ENCODE data around the gene SARM1. TPM values are rescaled to one million over a fixed set of nuclear protein-coding genes. Genes with fewer than 3 reads are reported as not detected.
"Not testable (repeated sequence)": the region's sequence is repeated elsewhere in the genome, so short reads cannot be mapped to it uniquely, and the experiment has no call there.

The SARM1 gene
- total RNA-seq, 1 donor from 2014 or later: 10.7 TPM

DNA sequence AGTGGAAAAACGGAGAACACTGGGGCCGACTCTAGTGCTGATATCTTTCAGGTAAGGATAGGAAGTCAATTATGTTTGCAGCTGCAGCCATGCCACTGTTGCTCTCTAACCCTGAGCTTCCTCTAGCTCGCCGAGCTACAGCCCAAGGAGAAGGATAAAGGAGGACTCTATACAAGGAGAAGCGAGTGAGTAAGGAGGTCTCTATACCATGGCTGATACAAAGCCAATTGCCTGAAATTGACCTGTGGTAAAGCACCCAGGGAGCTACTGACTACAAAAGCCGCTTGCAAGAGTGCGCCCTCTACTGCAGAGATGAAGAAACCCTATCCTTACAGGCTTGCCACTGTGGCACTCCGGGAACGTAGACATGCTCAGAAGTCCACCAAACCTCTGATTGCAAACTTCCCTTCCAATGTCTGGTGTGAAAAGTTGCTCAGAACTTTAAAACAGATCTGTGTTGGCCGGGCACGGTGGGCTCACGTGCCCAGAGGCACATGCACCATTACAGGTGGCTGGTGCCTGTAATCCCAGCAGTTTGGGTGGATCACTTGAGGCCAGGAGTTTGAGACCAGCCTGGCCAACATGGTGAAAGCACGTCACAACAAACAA, 45.3 kb downstream of the SARM1 start:
- DNase-seq (ENCODE audit: low spot score): no peak

DNA sequence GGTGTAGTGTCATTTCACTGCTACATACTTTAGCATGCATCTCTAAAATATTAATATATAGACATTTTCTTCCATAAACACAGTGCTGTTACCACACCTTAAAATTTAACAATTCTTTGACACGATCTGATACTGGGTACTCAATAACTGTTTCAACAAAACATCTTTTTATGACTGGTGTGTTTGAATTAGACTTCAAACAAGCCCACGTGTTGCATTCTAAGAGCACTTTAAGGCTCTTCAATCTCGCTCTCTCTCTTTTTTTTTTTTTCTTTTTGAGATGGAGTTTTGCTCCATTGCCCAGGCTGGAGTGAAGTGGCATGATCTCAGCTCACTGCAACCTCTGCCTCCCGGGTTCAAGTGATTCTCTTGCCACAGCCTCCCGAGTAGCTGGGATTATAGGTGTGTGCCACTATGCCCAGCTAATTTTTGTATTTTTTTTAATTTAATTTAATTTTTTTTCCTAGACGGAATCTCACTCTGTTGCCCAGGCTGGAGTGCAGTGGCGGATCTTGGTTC, 50.4 kb downstream of the SARM1 start:
- no peak for DNase-seq (ENCODE audit: low spot score)

DNA sequence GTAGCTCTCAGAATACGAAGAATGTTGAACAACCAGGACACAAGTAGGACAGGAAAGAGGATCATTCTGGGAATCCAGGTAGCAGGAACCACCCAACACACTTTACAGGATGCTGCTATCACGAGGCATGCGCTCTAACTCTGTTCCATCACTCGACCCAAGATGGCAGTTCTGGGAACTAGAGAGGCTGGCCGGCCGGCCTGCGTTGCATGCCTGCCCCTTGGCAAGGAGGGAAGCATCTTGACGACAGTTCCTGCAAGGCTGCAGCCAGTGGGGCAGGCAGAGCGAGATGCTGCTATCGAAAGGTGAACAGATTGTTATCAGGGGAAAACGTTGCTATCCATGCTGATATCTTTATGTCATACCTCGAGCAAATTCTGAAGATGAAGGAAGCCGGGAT, 53.7 kb downstream of the SARM1 start:
- DNase-seq (ENCODE audit: low spot score): no peak

DNA sequence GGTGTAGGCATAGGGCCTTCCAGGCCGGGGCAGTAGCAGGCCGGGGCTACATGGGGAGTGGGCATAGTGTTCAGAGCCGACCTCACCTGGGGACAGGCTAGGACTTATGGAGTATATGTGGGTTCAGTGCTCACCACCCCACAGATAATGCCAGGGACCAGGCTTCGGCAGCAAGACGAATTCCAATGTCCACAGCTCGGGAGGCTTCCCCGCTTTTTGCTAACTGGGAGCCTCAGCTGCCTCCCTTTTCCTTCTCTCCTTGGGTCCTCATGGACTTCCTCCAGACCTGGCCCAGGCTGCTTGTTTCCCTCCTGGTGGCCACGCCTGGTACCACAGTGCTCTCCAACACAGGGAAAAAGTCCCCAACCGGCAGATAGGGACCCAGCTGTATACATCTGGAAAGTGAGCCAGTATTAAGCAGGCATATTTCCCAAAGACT, 54.6 kb downstream of the SARM1 start:
- no peak for DNase-seq (ENCODE audit: low spot score)

DNA sequence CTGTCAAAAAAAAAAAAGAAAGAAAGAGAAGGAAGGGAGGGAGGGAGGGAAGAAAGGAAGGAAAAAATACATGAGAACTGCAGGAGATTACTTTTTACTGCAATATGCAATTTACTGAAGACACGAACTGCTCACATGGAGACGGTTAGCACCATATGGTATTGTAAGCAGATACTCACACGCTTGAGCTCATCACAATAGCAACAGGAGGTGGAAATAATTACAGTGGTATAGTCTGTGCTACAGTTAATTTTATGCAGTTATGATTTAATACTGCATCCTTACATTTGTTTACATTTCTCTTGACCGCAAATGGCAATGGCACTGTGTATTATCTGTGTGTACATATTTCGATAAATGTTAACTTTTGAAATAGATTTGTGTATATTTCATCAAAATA, 55.9 kb downstream of the SARM1 start:
- no peak for DNase-seq (ENCODE audit: low spot score)

DNA sequence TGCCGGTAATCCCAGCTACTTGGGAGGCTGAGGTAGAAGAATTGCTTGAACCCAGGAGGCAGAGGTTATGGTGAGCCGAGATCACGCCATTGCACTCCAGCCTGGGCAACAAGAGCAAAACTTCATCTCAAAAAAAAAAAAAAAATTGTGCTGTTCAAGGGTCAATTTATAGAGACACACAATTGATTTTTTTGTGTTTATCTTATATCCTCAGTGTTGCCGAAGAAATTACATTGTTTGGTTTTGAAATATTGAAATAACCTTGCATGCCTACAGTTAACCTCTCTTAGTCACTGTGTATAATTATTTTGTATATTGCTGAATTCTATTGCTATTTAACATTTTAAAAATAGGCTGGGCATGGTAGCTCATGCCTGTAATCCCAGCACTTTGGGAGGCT, 56.5 kb downstream of the SARM1 start:
- not testable (repeated sequence) for DNase-seq (ENCODE audit: low spot score)

DNA sequence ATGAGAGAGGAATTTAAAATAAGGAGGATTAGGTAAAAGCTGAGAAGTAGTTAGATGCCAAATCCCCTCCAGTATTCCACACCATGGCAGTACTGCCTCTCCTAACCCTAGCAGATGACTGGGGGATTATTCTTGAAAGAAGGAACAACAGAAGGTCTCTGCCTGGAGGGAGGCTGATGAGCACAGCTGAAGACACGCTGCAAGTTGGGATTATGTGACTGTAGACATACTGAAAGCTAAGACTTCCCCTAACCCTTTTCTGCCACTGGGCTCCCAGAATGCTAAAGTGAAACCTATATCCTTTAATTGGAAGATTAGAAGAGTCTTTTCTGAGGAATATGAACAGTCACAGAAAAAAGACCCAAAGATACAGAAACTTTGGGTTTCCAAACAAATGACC, 62.2 kb downstream of the SARM1 start:
- no peak for DNase-seq (ENCODE audit: low spot score)

DNA sequence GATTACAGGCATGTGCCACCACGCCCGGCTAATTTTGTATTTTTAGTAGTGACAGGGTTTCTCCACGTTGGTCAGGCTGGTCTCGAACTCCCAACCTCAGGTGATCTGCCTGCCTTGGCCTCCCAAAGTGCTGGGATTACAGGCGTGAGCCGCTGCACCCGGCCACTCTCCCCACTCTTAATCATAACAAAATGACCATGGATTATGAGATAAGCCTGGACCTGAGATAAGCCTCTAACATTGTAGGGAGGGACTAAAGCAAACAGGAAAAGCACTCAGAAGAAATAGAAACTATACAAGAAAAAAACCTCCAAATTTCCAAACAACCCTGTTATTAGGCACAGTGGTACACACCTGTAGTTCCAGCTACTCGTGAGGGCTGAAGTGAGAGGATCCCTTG, 62.8 kb downstream of the SARM1 start:
- not testable (repeated sequence) for DNase-seq (ENCODE audit: low spot score)

DNA sequence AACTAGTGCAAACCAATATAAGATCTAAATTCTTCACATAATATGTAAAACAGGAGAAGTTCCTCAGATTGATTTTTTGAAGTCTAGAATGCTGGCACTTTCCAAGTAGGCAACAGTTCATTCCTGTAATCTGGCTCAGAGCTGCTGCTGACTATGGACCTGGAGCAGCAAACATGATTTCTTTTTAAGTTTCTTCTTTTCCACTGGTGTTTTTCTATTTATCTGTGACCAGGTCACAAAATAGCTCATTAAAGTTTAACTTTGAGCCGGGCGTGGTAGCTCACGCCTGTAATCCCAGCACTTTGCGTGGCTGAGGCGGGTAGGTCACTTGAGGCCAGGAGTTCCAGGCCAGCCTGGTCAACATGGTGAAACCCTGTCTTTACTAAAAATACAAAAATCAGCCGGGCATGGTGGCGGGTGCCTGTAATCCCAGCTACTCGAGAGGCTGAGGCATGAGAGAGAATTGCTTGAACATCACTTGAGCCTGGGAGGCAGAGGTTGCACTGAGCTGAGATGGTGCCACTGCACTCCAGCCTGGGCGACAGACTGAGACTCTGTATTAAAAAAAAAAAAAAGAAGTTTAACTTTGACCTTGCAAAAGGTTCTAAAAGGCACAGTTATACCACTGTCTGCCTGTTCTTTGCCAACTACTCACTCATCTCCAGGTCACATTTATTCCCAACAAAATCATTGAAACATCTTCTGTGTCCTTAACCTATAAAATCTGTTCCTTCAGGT, 72.6 kb downstream of the SARM1 start:
- no peak for DNase-seq (ENCODE audit: low spot score)

DNA sequence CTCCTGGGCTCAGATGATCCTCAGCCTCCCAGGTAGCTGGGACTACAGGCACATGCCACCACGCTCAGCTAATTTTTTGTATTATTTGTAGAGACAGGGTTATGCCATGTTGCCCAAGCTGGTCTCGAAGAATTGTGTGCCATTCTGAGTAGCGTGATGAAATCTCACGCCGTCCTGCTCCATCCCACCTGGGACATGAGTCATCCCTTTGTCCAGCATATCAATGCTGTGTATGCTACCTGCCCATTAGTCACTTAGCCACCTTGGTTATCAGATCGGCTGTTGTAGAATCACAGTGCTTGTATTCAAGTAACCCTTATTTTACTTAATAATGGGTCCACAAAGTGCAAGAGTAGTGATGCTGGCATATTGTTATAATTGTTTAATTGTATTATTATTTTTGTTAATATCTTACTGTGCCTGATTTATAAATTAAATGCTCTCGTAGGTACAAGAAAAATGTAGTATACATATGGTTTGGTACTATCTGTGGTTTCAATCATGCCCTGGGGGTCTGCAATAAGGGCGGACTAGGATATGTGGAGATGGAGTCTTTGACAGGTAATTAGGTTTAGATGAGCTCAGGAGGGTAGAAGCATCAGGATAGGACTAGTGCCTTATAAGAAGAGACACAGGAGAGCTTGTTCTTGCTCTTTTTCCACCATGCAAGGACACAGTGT, 75.4 kb downstream of the SARM1 start:
- DNase-seq (ENCODE audit: low spot score): no peak

DNA sequence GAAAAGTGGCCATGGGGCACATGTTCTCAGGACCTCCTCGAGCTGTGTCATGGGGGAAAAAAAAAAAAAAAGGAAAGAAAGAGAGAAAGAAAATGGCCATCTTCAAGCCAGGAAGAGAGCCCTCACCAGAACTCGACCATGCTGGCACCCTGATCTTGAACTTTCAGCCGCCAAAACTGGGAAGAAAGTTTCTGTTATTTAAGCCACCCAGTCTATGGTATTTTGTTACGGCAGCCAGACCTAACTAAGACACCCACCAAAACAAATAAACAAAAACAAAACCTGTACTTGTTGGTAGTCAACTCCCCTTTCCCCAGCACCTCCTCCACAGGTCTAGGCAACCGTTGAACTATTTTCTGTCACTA, 75.9 kb downstream of the SARM1 start:
- no peak for DNase-seq (ENCODE audit: low spot score)

DNA sequence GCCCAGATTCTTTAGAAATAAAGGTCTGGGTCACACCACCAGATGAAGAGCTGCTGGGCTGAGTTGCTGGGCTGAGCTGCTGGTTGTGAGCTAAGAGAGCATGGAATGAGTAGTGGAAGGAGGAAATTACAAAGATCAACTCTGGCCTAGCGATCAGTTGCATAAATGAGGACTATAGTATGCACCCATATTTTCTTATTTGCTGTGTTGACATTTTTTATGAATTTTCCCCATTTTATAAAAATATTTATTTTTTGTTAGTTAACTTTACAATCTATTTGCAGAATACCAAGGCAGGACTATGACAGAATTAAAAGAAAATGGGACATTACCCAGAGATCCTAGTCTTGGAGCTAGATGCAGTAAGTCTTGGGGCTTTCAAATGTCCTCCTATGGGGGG, 78.4 kb downstream of the SARM1 start:
- no peak for DNase-seq (ENCODE audit: low spot score)

Small RNA genes within 50 kb of the gene (microRNA-seq; reads per million reads assigned to microRNA genes)
- gene MIR4723 (ENCODE audit: borderline number of aligned reads): not detected

Other genes starting within 250 kb of the SARM1 start
- 3.1 TPM for gene TMEM97, start 52.5 kb upstream of the SARM1 start, total RNA-seq
- gene IFT20, start 36.2 kb upstream of the SARM1 start, total RNA-seq: 31.3 TPM
- gene TNFAIP1, start 35.9 kb upstream of the SARM1 start, total RNA-seq: 61.3 TPM
- 79.3 TPM for gene POLDIP2, start 14.2 kb upstream of the SARM1 start, total RNA-seq
- gene SEBOX, start 6.5 kb upstream of the SARM1 start, total RNA-seq: not detected
- gene VTN, start 1.4 kb upstream of the SARM1 start, total RNA-seq: 2.1 TPM
- 13.0 TPM for gene SLC46A1, start 34.5 kb downstream of the SARM1 start, total RNA-seq
- gene SLC13A2, start 102.0 kb downstream of the SARM1 start, total RNA-seq: 0.10 TPM
- gene FOXN1, start 134.7 kb downstream of the SARM1 start, total RNA-seq: not detected
- gene UNC119, start 180.9 kb downstream of the SARM1 start, total RNA-seq: 23.0 TPM
- 50.7 TPM for gene PIGS, start 199.8 kb downstream of the SARM1 start, total RNA-seq
- gene ALDOC, start 205.2 kb downstream of the SARM1 start, total RNA-seq: 24.8 TPM
- gene SPAG5, start 227.3 kb downstream of the SARM1 start, total RNA-seq: 3.1 TPM
- 7.6 TPM for gene RSKR, start 242.5 kb downstream of the SARM1 start, total RNA-seq